Measurements from ENCODE around the gene ACVR1B.

DNA sequence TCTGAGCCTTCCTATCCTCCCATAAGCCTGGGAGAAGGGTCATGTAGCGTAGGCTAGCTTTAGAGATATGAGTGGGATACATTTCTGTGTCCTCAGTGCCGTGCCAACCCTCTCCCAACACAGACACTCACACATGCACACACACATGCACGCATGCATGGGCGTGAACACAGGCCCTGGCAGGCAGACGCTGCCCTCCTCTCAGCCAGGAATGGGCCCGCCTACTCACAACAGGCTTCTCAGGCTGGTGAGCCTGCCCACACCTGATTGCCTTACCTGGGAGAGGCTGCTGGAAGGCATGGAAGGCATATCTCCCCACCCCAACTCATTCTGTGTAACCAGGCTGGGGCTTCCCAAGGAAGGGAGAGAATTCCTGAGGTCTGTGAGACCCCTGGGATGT, 12.8 kb upstream of the ACVR1B start:
- TF ChIP-seq ZBTB20 (tag by site-specific recombination; IDR thresholded peaks at IDR 0.05) (no peak), KLF1 (tag by site-specific recombination; IDR thresholded peaks at IDR 0.05) (no peak), ZNF223 (tag by site-specific recombination; IDR thresholded peaks at IDR 0.05) (no peak), YY1 (tag by site-specific recombination; IDR thresholded peaks at IDR 0.05) (no peak), SCRT2 (tag by site-specific recombination; IDR thresholded peaks at IDR 0.05) (no peak), KLF7 (tag by site-specific recombination; IDR thresholded peaks at IDR 0.05; ENCODE audit: borderline replicate concordance) (no peak), SP2 (tag by site-specific recombination; IDR thresholded peaks at IDR 0.05) (no peak), ZNF274 (IDR thresholded peaks at IDR 0.05; ENCODE audit: low read length) (no peak), ZNF274 (tag by site-specific recombination; IDR thresholded peaks at IDR 0.05; ENCODE audit: borderline replicate concordance) (no peak), ZNF184 (tag by site-specific recombination; IDR thresholded peaks at IDR 0.05) (no peak)
- TF ChIP-seq, protein P1, sequence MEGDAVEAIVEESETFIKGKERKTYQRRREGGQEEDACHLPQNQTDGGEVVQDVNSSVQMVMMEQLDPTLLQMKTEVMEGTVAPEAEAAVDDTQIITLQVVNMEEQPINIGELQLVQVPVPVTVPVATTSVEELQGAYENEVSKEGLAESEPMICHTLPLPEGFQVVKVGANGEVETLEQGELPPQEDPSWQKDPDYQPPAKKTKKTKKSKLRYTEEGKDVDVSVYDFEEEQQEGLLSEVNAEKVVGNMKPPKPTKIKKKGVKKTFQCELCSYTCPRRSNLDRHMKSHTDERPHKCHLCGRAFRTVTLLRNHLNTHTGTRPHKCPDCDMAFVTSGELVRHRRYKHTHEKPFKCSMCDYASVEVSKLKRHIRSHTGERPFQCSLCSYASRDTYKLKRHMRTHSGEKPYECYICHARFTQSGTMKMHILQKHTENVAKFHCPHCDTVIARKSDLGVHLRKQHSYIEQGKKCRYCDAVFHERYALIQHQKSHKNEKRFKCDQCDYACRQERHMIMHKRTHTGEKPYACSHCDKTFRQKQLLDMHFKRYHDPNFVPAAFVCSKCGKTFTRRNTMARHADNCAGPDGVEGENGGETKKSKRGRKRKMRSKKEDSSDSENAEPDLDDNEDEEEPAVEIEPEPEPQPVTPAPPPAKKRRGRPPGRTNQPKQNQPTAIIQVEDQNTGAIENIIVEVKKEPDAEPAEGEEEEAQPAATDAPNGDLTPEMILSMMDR (tag by site-specific recombination; IDR thresholded peaks at IDR 0.05): no peak
- TF ChIP-seq, protein P2, sequence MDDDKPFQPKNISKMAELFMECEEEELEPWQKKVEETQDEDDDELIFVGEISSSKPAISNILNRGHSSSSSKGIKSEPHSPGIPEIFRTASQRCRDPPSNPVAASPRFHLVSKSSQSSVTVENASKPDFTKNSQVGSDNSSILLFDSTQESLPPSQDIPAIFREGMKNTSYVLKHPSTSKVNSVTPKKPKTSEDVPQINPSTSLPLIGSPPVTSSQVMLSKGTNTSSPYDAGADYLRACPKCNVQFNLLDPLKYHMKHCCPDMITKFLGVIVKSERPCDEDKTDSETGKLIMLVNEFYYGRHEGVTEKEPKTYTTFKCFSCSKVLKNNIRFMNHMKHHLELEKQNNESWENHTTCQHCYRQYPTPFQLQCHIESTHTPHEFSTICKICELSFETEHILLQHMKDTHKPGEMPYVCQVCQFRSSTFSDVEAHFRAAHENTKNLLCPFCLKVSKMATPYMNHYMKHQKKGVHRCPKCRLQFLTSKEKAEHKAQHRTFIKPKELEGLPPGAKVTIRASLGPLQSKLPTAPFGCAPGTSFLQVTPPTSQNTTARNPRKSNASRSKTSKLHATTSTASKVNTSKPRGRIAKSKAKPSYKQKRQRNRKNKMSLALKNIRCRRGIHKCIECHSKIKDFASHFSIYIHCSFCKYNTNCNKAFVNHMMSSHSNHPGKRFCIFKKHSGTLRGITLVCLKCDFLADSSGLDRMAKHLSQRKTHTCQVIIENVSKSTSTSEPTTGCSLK (tag by site-specific recombination; IDR thresholded peaks at IDR 0.05): no peak
- TF ChIP-seq, protein P3, sequence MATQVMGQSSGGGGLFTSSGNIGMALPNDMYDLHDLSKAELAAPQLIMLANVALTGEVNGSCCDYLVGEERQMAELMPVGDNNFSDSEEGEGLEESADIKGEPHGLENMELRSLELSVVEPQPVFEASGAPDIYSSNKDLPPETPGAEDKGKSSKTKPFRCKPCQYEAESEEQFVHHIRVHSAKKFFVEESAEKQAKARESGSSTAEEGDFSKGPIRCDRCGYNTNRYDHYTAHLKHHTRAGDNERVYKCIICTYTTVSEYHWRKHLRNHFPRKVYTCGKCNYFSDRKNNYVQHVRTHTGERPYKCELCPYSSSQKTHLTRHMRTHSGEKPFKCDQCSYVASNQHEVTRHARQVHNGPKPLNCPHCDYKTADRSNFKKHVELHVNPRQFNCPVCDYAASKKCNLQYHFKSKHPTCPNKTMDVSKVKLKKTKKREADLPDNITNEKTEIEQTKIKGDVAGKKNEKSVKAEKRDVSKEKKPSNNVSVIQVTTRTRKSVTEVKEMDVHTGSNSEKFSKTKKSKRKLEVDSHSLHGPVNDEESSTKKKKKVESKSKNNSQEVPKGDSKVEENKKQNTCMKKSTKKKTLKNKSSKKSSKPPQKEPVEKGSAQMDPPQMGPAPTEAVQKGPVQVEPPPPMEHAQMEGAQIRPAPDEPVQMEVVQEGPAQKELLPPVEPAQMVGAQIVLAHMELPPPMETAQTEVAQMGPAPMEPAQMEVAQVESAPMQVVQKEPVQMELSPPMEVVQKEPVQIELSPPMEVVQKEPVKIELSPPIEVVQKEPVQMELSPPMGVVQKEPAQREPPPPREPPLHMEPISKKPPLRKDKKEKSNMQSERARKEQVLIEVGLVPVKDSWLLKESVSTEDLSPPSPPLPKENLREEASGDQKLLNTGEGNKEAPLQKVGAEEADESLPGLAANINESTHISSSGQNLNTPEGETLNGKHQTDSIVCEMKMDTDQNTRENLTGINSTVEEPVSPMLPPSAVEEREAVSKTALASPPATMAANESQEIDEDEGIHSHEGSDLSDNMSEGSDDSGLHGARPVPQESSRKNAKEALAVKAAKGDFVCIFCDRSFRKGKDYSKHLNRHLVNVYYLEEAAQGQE (tag by site-specific recombination; IDR thresholded peaks at IDR 0.05): no peak

All from HEK293 (cell line).